Keratinocyte (primary cell): Measurements from ENCODE around the gene RSKR.

Source experiments
- EZH2 ChIP-seq: IDR thresholded peaks from one replicate; pipeline ENCODE4 v1.6.1; 2012; ENCODE audit warnings: inconsistent platforms, mild to moderate bottlenecking, low read length, moderate library complexity
- TF ChIP-seq, protein P1 (sequence below), 3 experiments: IDR thresholded peaks in 1 of 3; conservative IDR thresholded peaks in 1 of 3; optimal IDR thresholded peaks in 1 of 3; 2 replicates in 2 of 3; 3 replicates in 1 of 3; pipeline versions ENCODE3 to v1.5.1; 2011; ENCODE audit warnings: low read length in 3 of 3, mild to moderate bottlenecking in 3 of 3, moderate library complexity in 2 of 3, control low read depth in 1 of 3, inconsistent platforms in 1 of 3; ENCODE audit not compliant: insufficient read depth in 2 of 3; ENCODE audit errors: extremely low read depth in 1 of 3

DNA sequence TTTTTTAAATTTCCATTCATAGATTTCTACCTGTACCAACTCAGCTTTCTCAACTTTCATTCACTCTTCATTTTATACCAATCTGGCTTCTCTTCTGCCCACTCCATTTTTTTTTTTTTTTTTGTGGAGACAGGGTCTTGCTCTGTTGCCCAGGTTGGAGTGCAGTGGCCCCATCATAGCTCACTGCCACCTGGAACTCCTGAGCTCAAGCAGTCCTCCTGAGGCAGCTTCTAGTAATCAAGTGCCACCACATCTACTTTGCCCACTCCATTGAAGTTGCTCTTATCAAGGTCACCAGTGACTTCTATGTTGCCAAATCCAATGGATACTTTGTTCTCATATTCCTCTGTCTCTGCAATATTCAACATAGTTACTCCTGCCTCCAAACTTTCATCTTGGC lies 49.7 kb upstream of the RSKR start:
- TF ChIP-seq, protein P1, sequence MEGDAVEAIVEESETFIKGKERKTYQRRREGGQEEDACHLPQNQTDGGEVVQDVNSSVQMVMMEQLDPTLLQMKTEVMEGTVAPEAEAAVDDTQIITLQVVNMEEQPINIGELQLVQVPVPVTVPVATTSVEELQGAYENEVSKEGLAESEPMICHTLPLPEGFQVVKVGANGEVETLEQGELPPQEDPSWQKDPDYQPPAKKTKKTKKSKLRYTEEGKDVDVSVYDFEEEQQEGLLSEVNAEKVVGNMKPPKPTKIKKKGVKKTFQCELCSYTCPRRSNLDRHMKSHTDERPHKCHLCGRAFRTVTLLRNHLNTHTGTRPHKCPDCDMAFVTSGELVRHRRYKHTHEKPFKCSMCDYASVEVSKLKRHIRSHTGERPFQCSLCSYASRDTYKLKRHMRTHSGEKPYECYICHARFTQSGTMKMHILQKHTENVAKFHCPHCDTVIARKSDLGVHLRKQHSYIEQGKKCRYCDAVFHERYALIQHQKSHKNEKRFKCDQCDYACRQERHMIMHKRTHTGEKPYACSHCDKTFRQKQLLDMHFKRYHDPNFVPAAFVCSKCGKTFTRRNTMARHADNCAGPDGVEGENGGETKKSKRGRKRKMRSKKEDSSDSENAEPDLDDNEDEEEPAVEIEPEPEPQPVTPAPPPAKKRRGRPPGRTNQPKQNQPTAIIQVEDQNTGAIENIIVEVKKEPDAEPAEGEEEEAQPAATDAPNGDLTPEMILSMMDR (optimal IDR thresholded peaks at IDR 0.05 in 1 of 3, IDR thresholded peaks at IDR 0.05 in 1 of 3, conservative IDR thresholded peaks at IDR 0.05 in 1 of 3; ENCODE audit: extremely low read depth in 1 of 3, insufficient read depth in 2 of 3, low read length in 3 of 3), result no peak
- no peak for TF ChIP-seq EZH2
